K562 (cell line): ENCODE measurements around the gene TWSG1. TPM values are rescaled to one million over a fixed set of nuclear protein-coding genes. Genes with fewer than 3 reads are reported as not detected.

Source experiments
- ATAC-seq: fragments of 200-7000 bp; cut with Tn5 transposase; 3 replicates; pipeline ENCODE4 v1.9.1; 2020; ENCODE audit warnings: moderate library complexity
- BruUV-seq: library from RNA; stranded (reverse); fragments of 400-500 nt; replicated peaks from 2 replicates; lab custom pipeline; 2021; lab: Mats Ljungman, UMichigan
- CTCF ChIA-PET: fragments of 300-600 bp; formaldehyde crosslinking; extraction: SDS; loops from one replicate; lab custom pipeline; 2021; ENCODE audit warnings: low intra/inter-chr PET ratio; lab: Yijun Ruan, JAX
- POLR2A ChIA-PET: fragments of 300-600, 350-650 bp; sonication (Branson Sonifier 250); formaldehyde crosslinking; extraction: SDS; loops from one replicate; lab custom pipeline; 2021; ENCODE audit warnings: antibody characterized with exemption, inconsistent platforms; lab: Yijun Ruan, JAX
- DNase-seq, 4 experiments: peaks; one replicate each; pipeline versions ENCODE4 v3.0.0 to v3.0.0-alpha.2; 2011 to 2018; ENCODE audit warnings: low spot score in 3 of 4, mixed read lengths in 3 of 4; ENCODE audit errors: extremely low read depth in 1 of 4
- FAIRE-seq: peaks from 2 replicates; lab custom pipeline; 2011; peaks lifted over from hg19 to GRCh38; lab: Jason Lieb, UNC
- H2AFZ ChIP-seq: 2 replicates; pipeline ENCODE4 v1.6.0; 2011; ENCODE audit warnings: low read depth, low read length, control low read depth, inconsistent platforms
- H3K27ac ChIP-seq: fragments of 200-600 bp; 3 replicates; pipeline ENCODE4 v1.8.0; 2011; ENCODE audit warnings: low read depth, mild to moderate bottlenecking, control low read depth, inconsistent platforms, low read length, moderate library complexity, mixed read lengths; ENCODE audit errors: extremely low read depth
- H3K27me3 ChIP-seq, 2 experiments: fragments of 300-600 bp in 1 of 2; 2 replicates in 1 of 2; 3 replicates in 1 of 2; pipeline versions ENCODE4 v1.6.0 to v1.8.0; 2011; ENCODE audit warnings: inconsistent platforms in 2 of 2, low read length in 2 of 2, mild to moderate bottlenecking in 1 of 2, mixed read lengths in 1 of 2, moderate library complexity in 1 of 2; ENCODE audit not compliant: control insufficient read depth in 2 of 2, insufficient read depth in 2 of 2
- H3K36me3 ChIP-seq: fragments of 300-600 bp; 3 replicates; pipeline ENCODE4 v1.8.0; 2011; ENCODE audit warnings: mild to moderate bottlenecking, low read length, inconsistent platforms; ENCODE audit not compliant: control insufficient read depth, insufficient read depth
- H3K4me1 ChIP-seq, 2 experiments: fragments of 200-600 bp in 1 of 2; replicated peaks in 1 of 2; 2 replicates in 1 of 2; 3 replicates in 1 of 2; pipeline versions ENCODE4 v1.5.1 to v1.8.0; 2011; ENCODE audit warnings: inconsistent platforms in 2 of 2, low read length in 2 of 2, mild to moderate bottlenecking in 1 of 2, mixed read lengths in 1 of 2, moderate library complexity in 1 of 2; ENCODE audit not compliant: control insufficient read depth in 2 of 2, insufficient read depth in 2 of 2
- H3K4me2 ChIP-seq: 2 replicates; pipeline ENCODE4 v1.6.1; 2011; ENCODE audit warnings: low read length, control low read depth, inconsistent platforms, mixed read lengths; ENCODE audit not compliant: insufficient read depth
- H3K4me3 ChIP-seq: fragments of 200-600 bp; sonication (generic), shearing (Covaris generic); 2 replicates; pipeline ENCODE4 v1.5.1; 2016; ENCODE audit warnings: control low read depth, inconsistent platforms
- H3K79me2 ChIP-seq: fragments of 200-600 bp; 3 replicates; pipeline ENCODE4 v1.8.0; 2011; ENCODE audit warnings: low read length, inconsistent platforms; ENCODE audit not compliant: control insufficient read depth, insufficient read depth
- H3K9ac ChIP-seq, 2 experiments: 2 replicates each; pipeline versions ENCODE4 v1.6.0 to v1.6.1; 2011; ENCODE audit warnings: low read depth in 2 of 2, low read length in 2 of 2, control low read depth in 1 of 2, inconsistent platforms in 1 of 2, mild to moderate bottlenecking in 1 of 2, mixed read lengths in 1 of 2; ENCODE audit not compliant: insufficient read depth in 1 of 2
- H3K9me1 ChIP-seq: one replicate; pipeline ENCODE4 v1.6.0; 2011; ENCODE audit warnings: inconsistent platforms, mild to moderate bottlenecking, low read length, moderate library complexity; ENCODE audit not compliant: control insufficient read depth, insufficient read depth
- H3K9me3 ChIP-seq: replicated peaks from 2 replicates; pipeline ENCODE4 v1.5.1; 2011; ENCODE audit warnings: low read depth, low read length, inconsistent platforms; ENCODE audit not compliant: control insufficient read depth, insufficient read depth
- H4K20me1 ChIP-seq: replicated peaks from 2 replicates; pipeline ENCODE4 v1.6.1; 2011; ENCODE audit warnings: low read length, inconsistent platforms, mixed read lengths; ENCODE audit not compliant: control insufficient read depth, insufficient read depth
- BRCA1 ChIP-seq, 2 experiments: fragments of 450-650 bp in 1 of 2; sonication (generic) in 1 of 2; formaldehyde crosslinking in 1 of 2; IDR thresholded peaks; 2 replicates each; pipeline versions ENCODE4 v1.5.0 to v1.6.1; 2017 to 2020; ENCODE audit warnings: mild to moderate bottlenecking in 1 of 2, missing genetic modification reagents in 1 of 2
- ILK ChIP-seq: fragments of 450-650 bp; IDR thresholded peaks from 2 replicates; pipeline ENCODE4 v1.6.1; 2016; ENCODE audit warnings: missing genetic modification characterization, low read depth, mild to moderate bottlenecking, missing compliant biosample characterization, moderate library complexity, borderline replicate concordance
- MNT ChIP-seq, 2 experiments: fragments of 450-650 bp; conservative IDR thresholded peaks; 2 replicates each; pipeline ENCODE4 v1.6.1; 2017; ENCODE audit warnings: mild to moderate bottlenecking in 2 of 2, moderate library complexity in 2 of 2
- MTA2 ChIP-seq: fragments of 450-650 bp; IDR thresholded peaks from 2 replicates; pipeline ENCODE4 v1.6.1; 2016; ENCODE audit warnings: low read depth
- NR4A1 ChIP-seq, 2 experiments: fragments of 250-450 bp in 1 of 2; fragments of 450-650 bp in 1 of 2; sonication (Bioruptor Pico) in 1 of 2; IDR thresholded peaks; 2 replicates each; pipeline versions ENCODE4 v1.4.0 to v1.6.1; 2016 to 2020; ENCODE audit warnings: mild to moderate bottlenecking in 2 of 2, missing compliant biosample characterization in 1 of 2, missing genetic modification characterization in 1 of 2, moderate library complexity in 1 of 2
- PHTF2 ChIP-seq: fragments of 250-450 bp; sonication (Bioruptor Pico); IDR thresholded peaks from 2 replicates; pipeline ENCODE4 v1.5.0; 2021; ENCODE audit warnings: mild to moderate bottlenecking
- ZNF165 ChIP-seq: fragments of 250-450 bp; sonication (Bioruptor Pico); IDR thresholded peaks from 2 replicates; pipeline ENCODE4 v1.4.0; 2020; ENCODE audit warnings: borderline replicate concordance
- ZNF24 ChIP-seq: fragments of 450-650 bp; IDR thresholded peaks from 2 replicates; pipeline ENCODE4 v1.6.1; 2016
- WGBS: fragments of 100-300 bp; shearing (Covaris generic); methylation state at CpG from one replicate; pipeline ENCODE4 v1.1.6; 2016; ENCODE audit warnings: low coverage, mixed read lengths; ENCODE audit not compliant: insufficient coverage; ENCODE audit errors: missing lambda C conversion rate; 5-methylcytosine and 5-hydroxymethylcytosine counted together
- in situ Hi-C: fragments of 300-500 bp; cut with MboI; formaldehyde crosslinking; loops from 4 replicates; pipeline ENCODE4 v1.15.0; 2018; ENCODE audit warnings: inconsistent platforms, mixed read lengths
- intact Hi-C: fragments of 100-400 bp; cut with micrococcal nuclease; formaldehyde crosslinking; loops from 2 replicates; pipeline ENCODE4 v1.14.2; 2022
- polyA plus RNA-seq, 8 experiments: library from polyadenylated mRNA; depleted of rRNA in 4 of 8; stranded (reverse) in 5 of 8; unstranded in 3 of 8; fragments of >200 nt; fragmentation: Nextera tagmentation in 2 of 8; fragmentation: Illumina TruSeq in 1 of 8; extraction: Ambion mirVana in 2 of 8; extraction: Trizol in 1 of 8; gene quantifications; 2 replicates each; pipeline versions ENCODE4 v1.2.1 to v1.2.3, GENCODE V29; 2011 to 2014; ENCODE audit warnings: inconsistent platforms in 1 of 8, missing spikeins in 1 of 8
- total RNA-seq, 7 experiments: library from RNA; depleted of rRNA in 6 of 7; stranded (reverse); fragments of >200 nt in 6 of 7; fragmentation: Illumina TruSeq in 2 of 7; extraction: Trizol in 2 of 7; gene quantifications; 2 replicates each; pipeline versions ENCODE4 v1.2.1 to v1.2.3, GENCODE V29; 2011 to 2021; ENCODE audit warnings: low replicate concordance in 1 of 7

The TWSG1 gene
- total and polyA plus RNA-seq, 9 of the 15 experiments (the other 6 are each of a cell fraction or from before 2014, with no cell fraction given) = 10.4 to 37.2 (median 25.1) TPM

- in situ Hi-C loops (no loop called here), intact Hi-C loops (no loop called here)
- DNase-seq (no peak), FAIRE-seq (no peak), ATAC-seq (no peak)
- Histone ChIP-seq H3K4me2 (no peak overlapping the region), H3K4me1 (peaks cover 3 to 16% of the 10 kb centered on the region in 2 experiments; a peak in 2 of 5 replicates), H4K20me1 (no peaks in the 10 kb centered on the region), H2AFZ (no peak overlapping the region), H3K4me3 (no peak overlapping the region), H3K9me3 (no peaks in the 10 kb centered on the region), H3K27ac (no peak overlapping the region), H3K36me3 (no peaks in the 10 kb centered on the region), H3K9me1 (no peaks in the 10 kb centered on the region), H3K9ac (no peak overlapping the region), H3K27me3 (no peaks in the 10 kb centered on the region), H3K79me2 (no peaks in the 10 kb centered on the region)
- POLR2A ChIA-PET = interaction anchor here (1.0 kb wide), 1 partner anchor 27 kb away, joined by 3 read pairs; no protein-coding TSS in a partner anchor
- no peak for TF ChIP-seq ILK (tag)
- no peak for TF ChIP-seq ZNF165
- no peak for TF ChIP-seq MTA2
- no peak for TF ChIP-seq PHTF2
- TF ChIP-seq NR4A1 (CRISPR knock-in tag; IDR thresholded peaks at IDR 0.05) = no peak
- no peak for TF ChIP-seq NR4A1 (tag; IDR thresholded peaks at IDR 0.05)
- TF ChIP-seq BRCA1 (IDR thresholded peaks at IDR 0.05) = no peak
- no peak for TF ChIP-seq BRCA1 (CRISPR knock-in tag; IDR thresholded peaks at IDR 0.05)
- no peak for TF ChIP-seq MNT (conservative IDR thresholded peaks at IDR 0.05)
- no peak for TF ChIP-seq ZNF24
- WGBS = 20% methylated on average over 1 of the region's 1 CpG
- no TSS peak for BruUV-seq
- CTCF ChIA-PET = no interaction called here
These were observed 79.0 kb downstream of the TWSG1 start for GRCh38 chr18:9413576-9413975.
